ENCODE data around the gene MRPS11.
"Not testable (repeated sequence)": the region's sequence is repeated elsewhere in the genome, so short reads cannot be mapped to it uniquely, and the experiment has no call there.

The MRPS11 gene

DNA sequence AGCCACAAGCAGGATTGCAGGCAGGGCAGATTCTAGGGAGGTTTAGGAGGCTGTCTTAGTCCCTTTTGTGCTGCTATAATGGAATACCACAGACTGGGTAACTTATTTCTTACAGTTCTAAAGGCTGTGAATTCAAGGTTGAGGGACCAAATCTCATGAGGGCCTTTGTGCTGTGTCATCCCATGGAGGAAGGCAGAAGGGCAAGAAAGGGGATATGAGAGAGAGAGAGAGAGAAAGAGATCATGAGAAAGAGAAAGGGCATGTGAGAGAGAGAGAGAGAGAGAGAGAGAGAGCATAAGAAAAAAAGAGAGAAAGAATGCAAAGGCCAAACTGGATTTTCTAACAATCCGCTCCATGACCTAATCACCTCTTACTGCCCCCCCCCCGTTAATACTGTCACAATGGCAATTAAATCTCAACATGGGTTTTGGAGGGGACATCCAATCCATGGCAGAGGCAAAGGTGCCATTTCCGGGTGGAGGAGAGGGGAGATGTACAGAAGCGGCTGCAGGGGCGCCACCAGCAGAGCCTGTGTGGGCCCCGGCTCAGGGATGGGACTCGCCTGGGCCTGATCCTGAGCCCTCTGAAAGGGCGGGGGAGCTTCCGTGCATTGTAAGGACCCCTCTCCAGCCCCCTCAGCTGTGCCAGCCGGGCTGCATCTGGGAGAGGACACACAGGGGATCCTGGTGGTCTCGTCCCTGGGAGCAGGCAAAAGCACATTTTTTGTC lies 20.5 kb downstream of the MRPS11 start:
- no peak for DNase-seq

DNA sequence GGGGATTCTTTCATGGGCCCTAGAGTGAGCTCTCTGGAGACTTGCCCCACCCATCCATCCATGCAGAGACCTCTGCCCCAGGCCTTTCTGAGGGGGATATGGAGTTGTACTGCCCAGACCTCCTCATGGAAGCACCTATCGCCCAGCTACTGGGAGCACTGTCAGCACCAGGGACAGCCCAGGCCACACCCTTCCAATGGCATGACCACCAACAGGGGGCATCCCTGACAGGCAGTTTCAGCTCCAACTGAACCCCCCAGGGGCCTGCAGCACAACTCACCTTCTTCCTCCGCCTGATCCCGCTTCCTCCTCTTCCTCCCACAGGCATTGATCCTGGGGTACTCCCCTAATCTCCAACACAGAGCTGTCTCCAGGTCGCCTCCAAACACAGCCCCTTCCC lies 21.8 kb downstream of the MRPS11 start:
- DNase-seq = no peak

- DNase-seq = no peak
Observed at GRCh38 chr15:88490036-88490435, 22.5 kb downstream of the MRPS11 start.

GRCh38 chr15:88491158-88491557 lies 23.6 kb downstream of the MRPS11 start:
- DNase-seq = no peak

GRCh38 chr15:88493844-88494243 lies 26.3 kb downstream of the MRPS11 start:
- DNase-seq = no peak

GRCh38 chr15:88497109-88497765 lies 29.7 kb downstream of the MRPS11 start:
- peak in 21 of 58 donors; percentile 18 to 72 (median 40) for DNase-seq

DNA sequence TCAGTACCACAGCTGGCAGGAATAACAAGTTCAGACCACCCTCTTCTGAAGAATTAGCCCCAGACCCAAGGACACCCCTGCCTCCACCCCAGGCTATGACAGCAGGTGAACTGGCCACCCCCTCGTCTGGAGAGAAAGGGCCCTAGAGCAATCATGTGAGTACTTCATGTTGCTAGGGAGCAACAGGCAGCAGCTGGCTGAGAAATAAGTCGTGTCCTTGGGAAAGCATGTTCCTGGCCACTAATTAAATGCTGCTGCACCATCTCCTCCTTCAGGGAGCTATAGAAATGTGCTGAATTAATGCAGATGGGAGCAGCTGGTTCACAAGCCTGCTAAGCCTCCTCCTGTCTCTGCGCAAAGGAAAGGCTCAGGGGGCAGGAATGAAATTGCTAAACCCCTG lies 31.5 kb downstream of the MRPS11 start:
- DNase-seq = no peak

GRCh38 chr15:88504445-88504844 lies 36.9 kb downstream of the MRPS11 start:
- DNase-seq = no peak

GRCh38 chr15:88505721-88506120 lies 38.2 kb downstream of the MRPS11 start:
- DNase-seq = no peak

DNA sequence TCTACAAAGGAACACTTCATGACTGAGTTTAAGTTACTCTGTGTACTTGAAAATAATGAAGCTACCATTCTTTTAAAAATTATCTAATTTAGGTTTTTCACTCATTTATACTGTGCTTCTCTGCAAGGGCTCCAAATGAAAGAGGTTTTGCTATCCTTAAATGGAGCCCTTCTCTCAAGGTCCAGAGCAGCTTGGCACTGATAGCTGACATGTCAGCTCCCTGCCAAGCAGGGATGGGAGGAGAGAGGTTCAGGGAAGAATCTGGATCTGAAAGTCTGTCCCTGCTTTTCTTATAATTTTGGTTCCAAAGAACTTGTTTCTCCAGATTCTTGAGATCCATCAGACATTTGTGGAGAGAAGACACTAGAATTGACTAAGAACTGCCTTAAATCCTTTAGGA lies 39.1 kb downstream of the MRPS11 start:
- no peak for DNase-seq

DNA sequence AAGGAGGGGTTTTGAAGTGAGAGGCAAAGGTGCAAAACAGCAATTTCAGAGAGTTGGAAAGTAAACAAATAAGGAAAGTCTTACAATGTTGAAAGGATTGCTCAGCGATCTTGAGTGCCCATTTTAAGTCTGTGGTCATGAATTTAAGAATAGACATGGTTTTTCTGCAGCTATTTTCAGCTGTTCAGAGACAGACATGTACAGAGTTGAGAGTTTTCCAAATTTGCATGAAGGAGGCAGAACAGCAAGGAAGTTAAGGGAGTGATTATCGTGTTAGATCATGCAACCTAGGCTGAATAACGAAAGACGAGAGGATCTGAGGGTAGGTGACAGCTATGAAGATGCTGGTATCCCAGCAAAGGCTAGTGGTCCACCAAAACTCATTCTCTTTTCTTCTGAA lies 41.8 kb downstream of the MRPS11 start:
- DNase-seq = no peak

- DNase-seq = no peak
Observed at GRCh38 chr15:88509964-88510363, 42.5 kb downstream of the MRPS11 start.

- DNase-seq = no peak
Observed at GRCh38 chr15:88511161-88511560, 43.7 kb downstream of the MRPS11 start.

DNA sequence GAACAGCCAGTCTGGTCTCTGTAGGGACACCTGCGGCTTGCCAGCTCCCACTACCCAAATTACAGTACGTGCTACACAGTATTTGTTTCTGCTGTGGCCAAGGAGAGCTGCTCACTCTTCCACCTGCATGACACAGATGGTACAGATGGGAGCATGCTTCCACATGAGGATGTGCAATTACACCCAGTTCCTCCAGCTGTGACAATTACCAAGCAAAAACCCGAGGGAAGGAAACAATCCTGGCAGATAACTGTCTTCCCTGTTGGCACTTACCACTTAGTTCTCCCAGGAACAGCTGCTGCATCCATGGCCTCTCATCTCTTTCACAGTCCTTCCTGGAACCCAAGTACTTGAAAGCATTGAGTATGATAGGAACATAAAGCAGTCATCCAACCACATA lies 44.6 kb downstream of the MRPS11 start:
- DNase-seq = no peak

GRCh38 chr15:88512601-88513000 lies 45.1 kb downstream of the MRPS11 start:
- DNase-seq = no peak

- no peak for DNase-seq
Observed at GRCh38 chr15:88513195-88513594, 45.7 kb downstream of the MRPS11 start.

DNA sequence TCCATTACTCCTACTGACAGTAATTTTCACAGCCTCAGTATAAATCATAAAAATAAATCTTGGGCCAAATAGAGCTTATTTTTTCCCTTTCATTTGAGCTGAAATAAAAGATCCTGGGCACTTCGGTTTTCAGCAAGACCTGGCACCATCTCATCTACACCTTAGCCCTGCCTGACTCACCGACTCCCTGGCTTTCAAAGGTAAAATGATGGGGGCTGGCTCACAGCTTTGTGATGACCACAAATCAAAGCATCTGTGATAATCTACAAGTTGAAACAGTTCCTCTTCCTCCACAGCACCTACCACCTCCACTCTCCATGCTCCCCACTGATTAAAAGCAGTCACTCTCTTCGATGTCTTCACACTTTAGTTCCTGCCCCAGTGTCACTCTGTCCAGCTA lies 51.4 kb downstream of the MRPS11 start:
- DNase-seq = no peak

DNA sequence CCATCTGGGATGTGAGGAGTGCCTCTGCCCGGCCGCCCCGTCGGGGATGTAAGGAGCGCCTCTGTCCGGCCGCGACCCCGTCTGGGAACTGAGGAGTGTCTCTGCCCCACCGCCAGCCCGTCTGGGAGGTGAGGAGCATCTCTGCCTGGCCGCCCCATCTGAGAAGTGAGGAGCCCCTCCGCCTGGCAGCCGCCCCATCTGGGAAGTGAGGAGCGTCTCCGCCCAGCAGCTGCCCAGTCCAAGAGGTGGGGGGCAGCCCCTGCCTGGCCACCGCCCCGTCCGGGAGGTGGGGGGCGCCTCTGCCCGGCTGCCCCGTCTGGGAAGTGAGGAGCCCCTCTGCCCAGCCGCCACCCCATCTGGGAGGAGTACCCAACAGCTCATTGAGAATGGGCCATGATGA lies 56.6 kb downstream of the MRPS11 start:
- not testable (repeated sequence) for DNase-seq

DNA sequence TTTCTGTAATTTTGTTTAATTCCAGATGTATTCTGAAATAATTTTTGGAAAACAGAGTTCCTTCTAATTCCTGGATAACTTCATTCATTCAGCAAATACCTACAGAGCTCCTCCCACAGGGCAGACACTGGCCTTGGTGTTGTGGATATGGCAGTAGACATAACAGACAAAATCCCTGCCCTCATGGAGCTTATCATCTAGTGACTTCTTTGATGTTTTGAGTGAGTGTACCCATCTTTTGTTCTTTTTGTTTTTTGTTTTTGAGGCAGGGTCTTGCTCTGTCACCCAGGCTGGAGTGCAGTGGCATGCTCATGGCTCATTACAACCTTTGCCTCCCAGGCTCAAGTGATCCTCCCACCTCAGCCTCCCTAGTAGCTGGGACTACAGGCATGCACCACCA lies 57.9 kb downstream of the MRPS11 start:
- no peak for DNase-seq

DNA sequence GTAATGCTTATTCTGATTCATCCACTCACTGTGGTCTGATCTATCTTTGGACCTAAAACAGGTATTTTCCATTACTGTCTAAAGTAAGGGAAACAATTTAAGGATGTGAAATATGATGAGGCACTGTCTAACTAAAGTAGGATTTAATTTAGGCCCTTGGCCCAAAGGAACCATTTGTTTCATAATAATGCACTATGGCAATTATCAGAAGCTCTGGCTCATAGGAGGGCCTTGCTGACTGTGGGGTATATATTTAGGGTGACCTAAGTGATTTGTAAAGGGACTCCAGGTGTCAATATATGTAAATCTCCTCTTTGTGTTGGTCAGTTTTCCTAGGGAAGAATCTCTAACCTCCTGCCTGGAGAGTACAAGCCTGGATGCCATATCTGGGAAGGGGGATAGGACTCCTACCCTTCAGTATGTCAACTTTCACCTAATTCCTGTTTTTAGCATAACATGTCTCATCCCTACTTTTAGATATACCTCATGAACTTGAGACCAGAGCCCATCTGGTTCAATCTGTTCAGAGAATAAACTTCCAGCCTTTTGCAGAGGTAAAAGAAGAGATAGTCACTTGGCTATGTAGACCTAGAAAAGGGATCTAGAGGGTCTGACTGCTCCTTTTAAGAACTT lies 58.9 kb downstream of the MRPS11 start:
- DNase-seq = no peak

DNA sequence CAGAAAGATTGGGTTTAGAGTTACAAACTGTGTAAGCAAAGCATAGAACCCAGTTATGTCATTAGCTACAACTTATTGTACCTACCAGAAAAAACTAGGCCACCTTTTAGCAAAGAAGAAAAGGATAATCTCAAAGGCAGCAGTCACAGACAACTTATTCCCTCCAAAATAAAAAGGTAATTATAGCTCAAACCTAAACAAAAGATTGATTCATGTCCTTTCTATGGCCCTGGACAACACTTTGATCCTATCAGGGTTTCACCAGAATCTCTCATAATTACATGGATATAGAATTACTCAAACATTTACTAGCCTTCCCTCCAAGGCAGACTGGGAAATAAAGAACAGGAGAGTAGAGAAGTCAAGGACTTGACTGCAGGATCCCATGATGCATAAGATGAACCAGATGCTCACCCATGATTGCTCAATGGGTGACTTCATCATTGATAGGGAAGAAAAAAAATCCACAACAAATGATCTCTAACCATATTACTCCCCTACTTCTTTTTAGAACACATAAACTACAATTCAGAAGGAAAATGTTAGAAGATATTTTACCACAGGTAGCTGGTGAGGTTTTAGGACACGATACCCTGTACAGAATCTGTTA lies 61.6 kb downstream of the MRPS11 start:
- no peak for DNase-seq
